ENCODE measurements around the gene FAM174B. TPM values are rescaled to one million over a fixed set of nuclear protein-coding genes. Genes with fewer than 3 reads are reported as not detected.

FAM174B gene
- total RNA-seq, 4 donors from 2014 or later, result 2.2 to 8.5 (median 4.4) TPM

DNA sequence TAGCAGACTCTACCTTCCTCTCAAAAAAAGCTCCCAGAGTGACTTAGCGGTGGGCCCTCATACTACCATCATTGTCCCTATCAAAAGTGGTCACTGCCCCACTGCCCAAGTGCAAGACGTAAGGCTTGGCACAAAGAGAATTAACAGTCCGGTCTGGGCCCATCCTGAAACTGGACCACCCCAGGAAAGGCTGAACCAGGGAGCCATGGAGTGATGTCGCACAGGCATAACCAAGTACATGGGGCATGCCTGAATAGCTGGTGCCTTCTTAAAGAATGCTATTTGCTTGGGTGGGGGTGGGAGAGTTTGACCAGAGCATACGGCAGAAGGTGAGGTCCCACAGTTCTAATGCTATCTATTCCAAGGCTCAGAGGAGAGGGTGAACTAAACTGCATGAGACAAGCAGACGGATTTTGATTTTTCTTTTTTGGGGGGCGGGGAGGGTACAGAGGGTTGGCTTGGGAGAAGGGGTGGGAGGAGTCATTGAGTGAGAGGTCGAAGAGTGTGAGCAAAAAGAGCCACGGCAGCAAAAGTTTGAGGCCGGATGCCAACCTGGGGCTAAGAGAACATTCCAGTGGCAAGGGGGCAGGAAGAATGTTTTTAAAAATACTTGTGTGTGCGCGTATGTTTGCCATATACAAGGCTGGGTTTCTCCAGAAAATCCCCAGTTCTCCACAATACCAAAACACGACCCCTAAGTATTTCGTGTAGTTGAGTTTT lies 50.2 kb downstream of the FAM174B start:
- TF ChIP-seq, protein P1, sequence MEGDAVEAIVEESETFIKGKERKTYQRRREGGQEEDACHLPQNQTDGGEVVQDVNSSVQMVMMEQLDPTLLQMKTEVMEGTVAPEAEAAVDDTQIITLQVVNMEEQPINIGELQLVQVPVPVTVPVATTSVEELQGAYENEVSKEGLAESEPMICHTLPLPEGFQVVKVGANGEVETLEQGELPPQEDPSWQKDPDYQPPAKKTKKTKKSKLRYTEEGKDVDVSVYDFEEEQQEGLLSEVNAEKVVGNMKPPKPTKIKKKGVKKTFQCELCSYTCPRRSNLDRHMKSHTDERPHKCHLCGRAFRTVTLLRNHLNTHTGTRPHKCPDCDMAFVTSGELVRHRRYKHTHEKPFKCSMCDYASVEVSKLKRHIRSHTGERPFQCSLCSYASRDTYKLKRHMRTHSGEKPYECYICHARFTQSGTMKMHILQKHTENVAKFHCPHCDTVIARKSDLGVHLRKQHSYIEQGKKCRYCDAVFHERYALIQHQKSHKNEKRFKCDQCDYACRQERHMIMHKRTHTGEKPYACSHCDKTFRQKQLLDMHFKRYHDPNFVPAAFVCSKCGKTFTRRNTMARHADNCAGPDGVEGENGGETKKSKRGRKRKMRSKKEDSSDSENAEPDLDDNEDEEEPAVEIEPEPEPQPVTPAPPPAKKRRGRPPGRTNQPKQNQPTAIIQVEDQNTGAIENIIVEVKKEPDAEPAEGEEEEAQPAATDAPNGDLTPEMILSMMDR (IDR thresholded peaks at IDR 0.05; ENCODE audit: low read depth), result no peak

DNA sequence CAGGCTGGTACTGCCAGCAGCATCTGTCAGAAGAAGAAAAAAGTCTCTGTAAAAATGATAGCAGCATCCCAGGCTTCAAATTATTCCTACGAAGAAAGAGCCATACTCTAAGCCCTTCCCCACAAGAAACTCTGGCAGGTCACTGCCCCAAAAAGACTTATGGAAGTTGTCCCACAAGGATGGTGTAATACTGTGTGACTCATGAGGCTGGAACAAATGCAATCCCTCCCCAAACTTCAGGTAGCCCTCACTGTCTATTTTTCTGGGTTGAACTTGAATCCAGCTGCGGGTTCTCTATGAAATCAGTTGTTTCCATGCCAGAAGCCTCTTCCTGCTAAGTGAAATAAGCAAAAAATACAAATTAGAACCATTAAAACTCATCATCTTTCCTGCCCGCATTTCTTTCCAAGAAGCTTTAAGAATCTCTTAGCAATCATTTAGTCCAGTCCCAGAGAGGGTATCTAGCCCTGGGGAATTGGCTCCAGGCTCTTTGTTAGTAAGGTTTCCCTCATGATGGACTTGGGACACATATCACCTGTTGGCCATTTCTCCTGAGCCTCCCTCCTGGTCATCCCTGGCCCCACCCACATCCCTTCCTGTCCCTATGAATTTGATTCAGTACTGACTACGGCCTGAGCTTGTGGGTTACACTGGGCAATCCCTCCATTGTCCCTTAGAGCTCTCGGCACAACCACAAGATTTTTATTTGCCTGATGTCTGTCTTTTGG lies 51.7 kb downstream of the FAM174B start:
- TF ChIP-seq, protein P1 (IDR thresholded peaks at IDR 0.05; ENCODE audit: low read depth), result no peak

DNA sequence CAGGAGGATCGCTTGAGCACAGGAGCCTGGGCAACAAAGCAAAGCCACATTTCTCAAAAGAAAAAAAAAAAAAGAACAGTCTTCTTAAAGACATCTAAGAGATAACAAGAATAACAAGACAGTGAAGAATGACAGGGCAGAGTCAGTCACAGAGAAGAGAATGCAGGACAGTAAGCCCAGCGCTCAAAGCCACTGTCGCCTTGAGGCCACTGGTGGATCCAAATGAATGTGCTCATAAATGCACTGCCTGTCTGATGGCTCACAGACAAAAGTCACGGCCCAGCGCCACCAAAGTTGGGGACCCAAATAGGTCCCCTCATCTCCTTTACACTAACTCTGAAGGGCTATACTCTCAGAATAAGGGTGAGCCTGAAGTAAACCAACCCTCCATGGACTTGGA lies 52.3 kb downstream of the FAM174B start:
- TF ChIP-seq, protein P1 (IDR thresholded peaks at IDR 0.05; ENCODE audit: low read depth), result no peak

DNA sequence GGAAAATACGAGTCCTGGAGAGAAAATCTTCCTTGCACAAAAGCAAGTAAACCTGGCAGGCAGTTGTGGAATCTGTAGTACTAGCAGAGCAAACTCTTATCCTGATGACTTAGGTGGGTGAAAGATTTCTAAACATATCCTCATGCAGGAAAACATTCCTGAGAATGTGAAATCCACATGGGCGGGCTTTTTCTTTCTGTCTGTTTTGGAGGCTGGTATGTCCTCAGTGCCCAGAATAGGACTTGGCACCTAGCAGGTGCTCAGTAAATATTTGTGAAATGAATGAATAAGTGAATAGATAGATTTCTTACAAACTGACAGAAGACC lies 53.3 kb downstream of the FAM174B start:
- TF ChIP-seq, protein P1 (IDR thresholded peaks at IDR 0.05; ENCODE audit: low read depth), result no peak

DNA sequence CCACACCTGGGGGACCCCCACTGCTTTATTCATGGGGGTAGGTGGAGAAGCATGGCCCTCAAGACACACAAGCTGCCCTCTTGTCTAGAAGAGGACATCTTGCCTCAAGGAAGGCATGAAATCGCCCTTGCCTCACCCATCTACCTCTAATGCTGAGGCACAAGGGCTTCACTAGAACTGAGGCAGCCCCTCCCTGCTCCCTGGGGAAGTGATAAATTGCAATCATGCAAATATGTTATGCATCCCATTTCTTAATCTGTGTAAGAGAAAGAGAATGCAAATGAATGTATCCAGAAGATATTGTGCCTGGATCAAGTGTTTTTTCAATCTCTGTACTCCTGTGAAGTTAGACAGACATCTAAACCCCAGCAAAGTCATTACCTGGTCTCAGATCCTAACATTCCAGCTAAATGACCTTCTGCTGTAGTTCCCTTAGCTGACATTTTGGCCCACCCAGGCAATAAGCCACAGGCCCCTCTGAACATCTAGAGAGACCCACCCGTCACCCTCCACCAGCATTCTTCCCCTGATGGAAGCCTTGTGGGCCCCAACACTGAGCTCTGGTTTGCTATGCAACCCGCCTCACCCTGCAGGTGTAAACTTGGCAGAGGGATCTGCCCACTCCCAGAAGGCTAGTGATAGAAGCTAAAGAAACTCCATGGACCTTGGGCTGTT lies 53.8 kb downstream of the FAM174B start:
- TF ChIP-seq, protein P1 (IDR thresholded peaks at IDR 0.05; ENCODE audit: low read depth), result no peak

DNA sequence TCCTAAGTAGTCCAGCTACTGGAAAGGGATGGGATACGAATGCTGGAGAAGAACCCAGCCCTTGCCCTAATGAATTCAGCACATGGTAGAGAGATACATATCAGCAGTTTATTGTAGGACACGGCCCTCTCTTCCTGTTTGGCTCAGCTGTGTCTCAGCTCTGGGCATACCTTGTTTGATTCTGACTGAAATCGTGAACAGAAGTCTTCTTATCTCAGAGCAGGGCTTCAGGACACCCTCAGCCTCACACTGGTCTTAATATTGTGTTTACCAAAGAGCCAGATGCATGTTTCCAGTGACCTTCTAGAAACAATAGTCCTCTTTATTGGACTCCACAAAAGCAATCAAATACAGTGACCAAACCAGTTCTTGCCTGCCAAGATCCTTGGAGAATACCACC lies 54.7 kb downstream of the FAM174B start:
- TF ChIP-seq, protein P1 (IDR thresholded peaks at IDR 0.05; ENCODE audit: low read depth), result no peak

DNA sequence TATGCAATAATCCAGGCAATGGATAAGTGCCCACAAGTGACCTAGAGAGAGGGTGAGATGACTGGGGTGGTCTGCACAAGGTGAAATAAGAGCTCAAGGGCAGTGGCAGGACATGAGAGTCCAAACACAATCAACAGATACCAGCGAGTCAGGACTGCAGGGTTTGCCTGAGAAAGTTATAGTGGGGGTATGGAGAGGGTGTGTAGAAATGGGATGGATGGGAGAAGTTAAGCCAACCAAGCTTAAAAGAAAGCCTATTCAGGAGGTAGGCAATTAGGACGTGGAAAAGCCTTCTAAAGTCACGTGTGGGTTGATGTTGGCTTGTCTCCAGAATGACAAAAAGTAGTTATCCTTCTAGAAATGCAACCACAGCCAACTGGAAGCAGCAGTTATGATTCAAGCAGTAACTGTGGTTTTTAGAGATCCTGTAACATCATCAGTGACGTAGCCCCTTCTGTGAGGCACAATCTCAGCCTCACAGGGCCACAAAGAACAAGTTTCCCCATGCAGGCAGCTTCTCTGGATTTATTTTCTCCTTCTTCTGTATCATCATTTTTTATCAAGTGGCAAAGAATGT lies 56.1 kb downstream of the FAM174B start:
- TF ChIP-seq, protein P1 (IDR thresholded peaks at IDR 0.05; ENCODE audit: low read depth), result no peak

All from subcutaneous adipose tissue (tissue), 4 donors.